Measurements from ENCODE around the gene FUT7.

The FUT7 gene

GRCh38 chr9:136990242-136990911 lies 41.5 kb downstream of the FUT7 start:
- DNase-seq (ENCODE audit: insufficient read length, low spot score) = no peak
- no peak for FAIRE-seq

GRCh38 chr9:136988872-136989271 lies 43.0 kb downstream of the FUT7 start:
- FAIRE-seq = no peak
- no peak for DNase-seq (ENCODE audit: insufficient read length, low spot score)

- no peak for FAIRE-seq
Observed at GRCh38 chr9:136985853-136986252, 46.0 kb downstream of the FUT7 start.

DNA sequence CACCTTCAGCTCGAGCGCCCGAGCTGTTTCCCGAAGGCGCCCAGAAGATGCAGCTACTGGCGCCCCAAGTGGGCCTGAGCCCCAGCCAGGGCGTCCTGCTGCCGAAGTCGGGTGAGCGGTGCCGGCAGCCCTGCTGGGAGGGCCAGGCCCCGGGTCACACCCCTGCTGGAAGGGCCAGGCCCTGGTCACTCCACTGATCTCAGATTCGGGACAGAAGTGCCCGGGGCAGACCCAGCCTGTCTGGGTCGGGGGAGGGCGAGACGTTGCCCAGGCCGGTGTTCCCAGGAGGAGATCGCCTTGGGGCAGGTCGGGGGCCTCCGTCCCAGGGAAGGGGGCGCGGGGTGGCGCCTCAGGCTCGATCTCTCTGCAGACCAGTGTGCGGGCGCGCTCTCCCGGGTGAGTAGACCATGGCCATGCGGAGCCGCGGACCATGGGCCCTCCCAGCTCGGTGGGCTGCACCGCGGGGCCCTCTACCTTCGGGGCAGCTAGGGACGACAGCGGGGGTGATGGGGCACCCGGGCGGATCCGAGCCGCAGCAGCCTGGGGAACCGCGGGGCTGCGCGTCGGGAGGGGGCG lies 46.8 kb downstream of the FUT7 start:
- FAIRE-seq = no peak

More at GRCh38 chr9:136985853-136986252, 46.0 kb downstream of the FUT7 start:
- DNase-seq (ENCODE audit: insufficient read length, low spot score) = no peak

DNA sequence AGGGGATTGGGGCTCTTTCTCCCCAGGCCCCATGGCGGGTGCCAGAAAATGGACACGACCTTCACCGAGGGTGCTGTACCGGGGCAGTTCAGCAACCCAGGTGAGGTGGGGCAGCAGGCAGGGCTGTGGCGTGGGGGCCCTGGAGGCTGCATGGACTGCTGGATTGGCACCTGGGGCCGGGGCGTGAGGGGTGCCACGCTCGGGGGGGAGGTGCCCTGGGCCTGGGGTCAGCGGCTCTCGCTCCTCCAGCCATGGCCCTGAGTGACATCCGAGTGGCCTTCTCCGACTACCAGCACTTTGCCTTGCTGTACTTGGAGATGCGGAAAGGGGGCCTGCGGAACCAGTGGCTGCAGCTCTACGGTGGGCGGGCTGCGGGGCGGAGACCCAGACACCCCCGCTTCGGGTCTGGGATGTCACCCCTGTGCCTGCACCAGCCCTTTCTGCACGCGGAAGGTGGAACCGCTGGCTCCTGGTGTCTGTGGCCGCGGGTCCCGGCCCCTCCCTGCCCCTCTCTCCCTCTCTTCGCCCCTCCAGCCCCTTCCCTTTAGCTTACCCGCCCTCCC lies 47.3 kb downstream of the FUT7 start:
- FAIRE-seq (no peak), DNase-seq (ENCODE audit: insufficient read length, low spot score) (no peak)

More for the DNA sequence above, 46.8 kb downstream of the FUT7 start:
- no peak for DNase-seq (ENCODE audit: insufficient read length, low spot score)

- DNase-seq (ENCODE audit: insufficient read length, low spot score) (no peak), FAIRE-seq (peak; percentile 78)
Observed at GRCh38 chr9:136983656-136984314, 48.1 kb downstream of the FUT7 start.

GRCh38 chr9:136983167-136983566 lies 48.7 kb downstream of the FUT7 start:
- DNase-seq (ENCODE audit: insufficient read length, low spot score) = no peak
- no peak for FAIRE-seq

GRCh38 chr9:136982232-136983051 lies 49.4 kb downstream of the FUT7 start, which contains the start of gene LCNL1:
Gene LCNL1, plus strand, starts transcription at chr9:136982993. Its CDS starts 594 bp downstream, at chr9:136983587.
- DNase-seq (ENCODE audit: insufficient read length, low spot score) (no peak), FAIRE-seq (no peak)

DNA sequence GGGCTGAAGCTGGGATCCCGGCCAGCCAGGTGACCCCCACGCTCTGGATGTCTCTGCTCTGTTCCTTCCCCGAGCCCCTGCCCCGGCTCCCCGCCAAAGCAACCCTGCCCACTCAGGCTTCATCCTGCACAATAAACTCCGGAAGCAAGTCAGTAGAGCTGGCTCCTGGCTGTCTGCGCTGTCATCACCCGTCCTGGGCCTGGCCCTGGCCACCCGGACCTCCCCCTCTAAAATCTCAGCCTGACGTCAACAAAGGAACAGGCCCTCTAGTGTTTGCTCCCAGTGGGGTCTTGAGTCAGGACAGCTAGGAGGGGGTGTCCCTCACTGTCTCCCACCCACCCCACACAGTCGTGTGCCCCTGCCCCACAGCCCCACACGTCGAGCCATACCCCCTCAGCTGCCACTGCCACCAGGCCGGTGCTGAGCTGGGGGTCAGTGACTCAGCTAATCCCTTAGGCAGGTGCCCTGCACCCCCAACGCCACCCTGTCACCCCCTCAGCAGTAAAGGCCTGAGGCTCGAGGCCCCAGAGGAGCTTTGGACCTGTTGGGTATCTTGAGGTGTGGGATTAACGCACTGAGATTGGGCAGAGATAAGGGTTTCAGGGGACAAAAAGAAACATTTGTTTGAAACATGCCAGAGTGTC lies 50.2 kb downstream of the FUT7 start:
- DNase-seq (ENCODE audit: insufficient read length, low spot score) = no peak
- no peak for FAIRE-seq

GRCh38 chr9:136980669-136981478 lies 51.0 kb downstream of the FUT7 start:
- no peak for DNase-seq (ENCODE audit: insufficient read length, low spot score)

More at GRCh38 chr9:136980669-136981478, 51.0 kb downstream of the FUT7 start:
- no peak for FAIRE-seq

Data from HTR-8/SVneo (cell line).